GM12874 (cell line): ENCODE measurements around the gene TMEM41A.

Experiments used
- CTCF ChIP-seq: IDR thresholded peaks from 2 replicates; pipeline ENCODE4 v1.5.1; 2011; ENCODE audit warnings: low read depth, mild to moderate bottlenecking, control low read depth, low read length, moderate library complexity; ENCODE audit not compliant: insufficient read depth

Gene TMEM41A

GRCh38 chr3:185442031-185442430, 56.8 kb downstream of the TMEM41A start:
- no peak for TF ChIP-seq CTCF

GRCh38 chr3:185439745-185440466, 58.9 kb downstream of the TMEM41A start:
- TF ChIP-seq CTCF: no peak
